Measurements from ENCODE around the gene RAB15. TPM values are rescaled to one million over a fixed set of nuclear protein-coding genes. Genes with fewer than 3 reads are reported as not detected.
"Not testable (repeated sequence)": the region's sequence is repeated elsewhere in the genome, so short reads cannot be mapped to it uniquely, and the experiment has no call there.

RAB15 gene
- polyA plus RNA-seq, 1 donor (not counting 4 experiments of a cell fraction or from before 2014, with no cell fraction given): 2.1 TPM

DNA sequence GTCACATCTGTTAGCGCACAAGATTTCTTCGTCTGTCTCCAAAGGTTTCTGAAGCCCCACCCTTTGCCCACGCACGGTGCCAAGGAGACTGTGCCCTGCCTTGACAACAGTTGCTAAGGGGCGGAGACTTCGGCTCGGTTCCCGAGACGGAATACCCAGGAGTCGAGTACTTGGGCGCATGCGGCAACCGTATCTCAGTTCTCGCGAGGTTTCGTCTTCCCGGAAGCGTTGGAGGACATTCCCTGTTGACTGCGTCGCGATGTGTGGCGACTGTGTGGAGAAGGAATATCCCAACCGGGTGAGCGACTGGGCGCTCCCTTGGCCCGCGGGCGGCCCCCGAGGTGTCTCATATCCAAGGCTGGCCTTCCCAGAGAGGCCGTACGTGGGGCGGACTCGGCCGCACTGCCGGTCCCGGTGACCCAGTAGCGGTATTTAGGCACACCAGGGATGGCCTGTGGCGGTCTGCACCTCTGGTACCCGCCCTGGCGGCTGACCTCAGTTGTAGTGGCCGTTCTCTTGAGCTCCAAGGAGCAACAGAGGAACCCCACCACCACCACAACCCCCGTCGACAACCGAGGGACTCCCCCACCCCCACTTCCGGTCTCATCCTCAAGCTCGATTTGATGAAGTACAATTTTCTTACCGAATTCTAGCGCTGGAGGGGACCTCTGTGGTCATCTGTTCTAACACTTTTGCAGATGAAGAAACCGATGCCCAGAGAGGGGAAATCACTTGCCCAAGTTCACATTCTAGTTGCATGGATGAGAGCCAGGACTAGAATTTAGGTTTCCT, 57.7 kb downstream of the RAB15 start, which contains the start of gene CHURC1:
Gene CHURC1, plus strand, starts transcription at position 219 of the 792 bp plus-strand sequence. Its CDS starts 41 bp downstream, at position 260.
- Histone ChIP-seq H3K79me2 (ENCODE audit: control insufficient read depth, insufficient read depth, low read length) (peaks cover 46% of the 10 kb centered on the region), H3K9ac (ENCODE audit: control insufficient read depth, extremely low read depth, insufficient read depth, low read length) (peak within 1 kb of the TSS; percentile 97), H4K20me1 (ENCODE audit: control insufficient read depth, extremely low read depth, insufficient read depth, low read length) (no peaks in the 10 kb centered on the region), H3K36me3 (ENCODE audit: control insufficient read depth in 2 of 2, extremely low read depth in 1 of 2, insufficient read depth in 2 of 2, low read length in 2 of 2) (no peaks in the 10 kb centered on the region), H3K27ac (ENCODE audit: control insufficient read depth, insufficient read depth, low read length) (peak within 1 kb of the TSS; percentile 92), H3K27me3 (ENCODE audit: control insufficient read depth, extremely low read depth, insufficient read depth, low read length) (no peaks in the 10 kb centered on the region), H3K4me1 (ENCODE audit: control insufficient read depth, extremely low read depth, insufficient read depth, low read length) (peaks cover 15% of the 10 kb centered on the region), H3K9me1 (ENCODE audit: control insufficient read depth, extremely low read depth, insufficient read depth, low read length) (no peaks in the 10 kb centered on the region), H3K4me2 (ENCODE audit: control insufficient read depth, extremely low read depth, insufficient read depth, low read depth, low read length) (peak within 1 kb of the TSS; percentile 100), H2AFZ (ENCODE audit: control insufficient read depth, low read length) (peak within 1 kb of the TSS; percentile 96), H3K4me3 (ENCODE audit: control insufficient read depth in 2 of 3, extremely low read depth in 1 of 3, insufficient read depth in 2 of 3, low read depth in 1 of 3, low read length in 3 of 3) (peak within 1 kb of the TSS; percentile 78 to 99 (median 81)), H3K9me3 (ENCODE audit: control insufficient read depth, low read depth, low read length) (no peaks in the 10 kb centered on the region)
- dilution Hi-C loops (cut with MboI; ENCODE audit: extremely low pct_ligation_motif_present, low sequenced_read_pairs): no loop called here
- FAIRE-seq (peak; percentile 92), DNase-seq (ENCODE audit: low read depth, low spot score) (peak; percentile 97)
- TF ChIP-seq, protein P1, sequence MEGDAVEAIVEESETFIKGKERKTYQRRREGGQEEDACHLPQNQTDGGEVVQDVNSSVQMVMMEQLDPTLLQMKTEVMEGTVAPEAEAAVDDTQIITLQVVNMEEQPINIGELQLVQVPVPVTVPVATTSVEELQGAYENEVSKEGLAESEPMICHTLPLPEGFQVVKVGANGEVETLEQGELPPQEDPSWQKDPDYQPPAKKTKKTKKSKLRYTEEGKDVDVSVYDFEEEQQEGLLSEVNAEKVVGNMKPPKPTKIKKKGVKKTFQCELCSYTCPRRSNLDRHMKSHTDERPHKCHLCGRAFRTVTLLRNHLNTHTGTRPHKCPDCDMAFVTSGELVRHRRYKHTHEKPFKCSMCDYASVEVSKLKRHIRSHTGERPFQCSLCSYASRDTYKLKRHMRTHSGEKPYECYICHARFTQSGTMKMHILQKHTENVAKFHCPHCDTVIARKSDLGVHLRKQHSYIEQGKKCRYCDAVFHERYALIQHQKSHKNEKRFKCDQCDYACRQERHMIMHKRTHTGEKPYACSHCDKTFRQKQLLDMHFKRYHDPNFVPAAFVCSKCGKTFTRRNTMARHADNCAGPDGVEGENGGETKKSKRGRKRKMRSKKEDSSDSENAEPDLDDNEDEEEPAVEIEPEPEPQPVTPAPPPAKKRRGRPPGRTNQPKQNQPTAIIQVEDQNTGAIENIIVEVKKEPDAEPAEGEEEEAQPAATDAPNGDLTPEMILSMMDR (optimal IDR thresholded peaks at IDR 0.05 in 1 of 3, IDR thresholded peaks at IDR 0.05 in 1 of 3, conservative IDR thresholded peaks at IDR 0.05 in 1 of 3; ENCODE audit: extremely low read depth in 1 of 3, insufficient read depth in 2 of 3, low read length in 3 of 3): no peak
- no peak for TF ChIP-seq EZH2 (IDR thresholded peaks at IDR 0.05; ENCODE audit: low read length)

DNA sequence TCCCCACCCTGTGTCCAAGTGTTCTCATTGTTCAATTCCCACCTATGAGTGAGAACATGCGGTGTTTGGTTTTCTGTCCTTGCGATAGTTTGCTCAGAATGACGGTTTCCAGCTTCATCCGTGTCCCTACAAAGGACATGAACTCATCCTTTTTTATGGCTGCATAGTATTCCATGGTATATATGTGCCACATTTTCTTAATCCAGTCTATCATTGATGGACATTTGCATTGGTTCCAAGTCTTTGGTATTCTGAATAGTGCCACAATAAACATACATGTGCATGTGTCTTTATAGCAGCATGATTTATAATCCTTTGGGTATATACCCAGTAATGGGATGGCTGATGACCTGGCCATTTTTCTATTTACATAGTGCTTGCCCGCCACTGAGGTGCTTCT, 58.7 kb downstream of the RAB15 start:
- H4K20me1 ChIP-seq (ENCODE audit: control insufficient read depth, extremely low read depth, insufficient read depth, low read length); dilution Hi-C loops (cut with MboI; ENCODE audit: extremely low pct_ligation_motif_present, low sequenced_read_pairs); H2AFZ ChIP-seq (ENCODE audit: control insufficient read depth, low read length); H3K9ac ChIP-seq (ENCODE audit: control insufficient read depth, extremely low read depth, insufficient read depth, low read length); H3K27me3 ChIP-seq (ENCODE audit: control insufficient read depth, extremely low read depth, insufficient read depth, low read length); H3K4me3 ChIP-seq (ENCODE audit: control insufficient read depth in 2 of 3, extremely low read depth in 1 of 3, insufficient read depth in 2 of 3, low read depth in 1 of 3, low read length in 3 of 3); H3K9me3 ChIP-seq (ENCODE audit: control insufficient read depth, low read depth, low read length); H3K9me1 ChIP-seq (ENCODE audit: control insufficient read depth, extremely low read depth, insufficient read depth, low read length); H3K36me3 ChIP-seq (ENCODE audit: control insufficient read depth in 2 of 2, extremely low read depth in 1 of 2, insufficient read depth in 2 of 2, low read length in 2 of 2); H3K27ac ChIP-seq (ENCODE audit: control insufficient read depth, insufficient read depth, low read length); FAIRE-seq; DNase-seq (ENCODE audit: low read depth, low spot score): not testable (repeated sequence)
- Histone ChIP-seq H3K4me1 (ENCODE audit: control insufficient read depth, extremely low read depth, insufficient read depth, low read length) (peaks cover 14% of the 10 kb centered on the region), H3K4me2 (ENCODE audit: control insufficient read depth, extremely low read depth, insufficient read depth, low read depth, low read length) (peak overlapping the region; percentile 100), H3K79me2 (ENCODE audit: control insufficient read depth, insufficient read depth, low read length) (peaks cover 41% of the 10 kb centered on the region)

All from keratinocyte (primary cell).